GM23338 (cell line): ENCODE results near the gene TTLL5. TPM values are rescaled to one million over a fixed set of nuclear protein-coding genes. Genes with fewer than 3 reads are reported as not detected.
A peak's percentile ranks its signal among the peaks of the same experiment; 100 is the strongest.

Experiments
- ATAC-seq: fragments of 200-7000 bp; cut with Tn5 transposase; 3 replicates; pipeline ENCODE4 v1.9.1; 2020
- DNase-seq: peaks from one replicate; pipeline ENCODE4 v3.0.0-alpha.2; 2015; ENCODE audit warnings: low spot score
- H2AFZ ChIP-seq: fragments of 200-600 bp; sonication (generic); 2 replicates; pipeline ENCODE4 v1.8.0; 2016; ENCODE audit warnings: antibody characterized with exemption, mild to moderate bottlenecking, moderate library complexity
- H3F3A ChIP-seq: fragments of 200-600 bp; sonication (generic); replicated peaks from 2 replicates; pipeline ENCODE4 v1.8.0; 2017; ENCODE audit warnings: antibody characterized with exemption, mixed run types, low read depth
- H3K27ac ChIP-seq: fragments of 200-600 bp; sonication (generic); 2 replicates; pipeline ENCODE4 v1.6.1; 2016; ENCODE audit warnings: low read depth
- H3K27me3 ChIP-seq: fragments of 200-600 bp; sonication (generic); 2 replicates; pipeline ENCODE4 v1.8.0; 2016; ENCODE audit warnings: mild to moderate bottlenecking, mixed run types, moderate library complexity; ENCODE audit not compliant: insufficient read depth
- H3K36me3 ChIP-seq: fragments of 200-600 bp; sonication (generic); 2 replicates; pipeline ENCODE4 v1.8.0; 2016; ENCODE audit warnings: mild to moderate bottlenecking; ENCODE audit not compliant: insufficient read depth
- H3K4me1 ChIP-seq: fragments of 200-600 bp; sonication (generic); 2 replicates; pipeline ENCODE4 v1.8.0; 2016; ENCODE audit warnings: mild to moderate bottlenecking, moderate library complexity; ENCODE audit not compliant: insufficient read depth
- H3K4me2 ChIP-seq: fragments of 200-600 bp; sonication (generic); 2 replicates; pipeline ENCODE4 v1.7.1; 2017; ENCODE audit warnings: mixed run types
- H3K4me3 ChIP-seq: fragments of 200-600 bp; sonication (generic); 2 replicates; pipeline ENCODE4 v1.6.1; 2016; ENCODE audit warnings: mixed run types
- H3K79me2 ChIP-seq: fragments of 200-600 bp; sonication (generic); replicated peaks from 2 replicates; pipeline ENCODE4 v1.8.0; 2017; ENCODE audit warnings: mild to moderate bottlenecking; ENCODE audit not compliant: insufficient read depth
- H3K9me2 ChIP-seq: fragments of 200-600 bp; sonication (generic); 2 replicates; pipeline ENCODE4 v1.8.0; 2017; ENCODE audit not compliant: insufficient read depth
- H4K20me1 ChIP-seq: fragments of 200-600 bp; sonication (generic); replicated peaks from 2 replicates; pipeline ENCODE4 v1.8.0; 2017; ENCODE audit warnings: mild to moderate bottlenecking; ENCODE audit not compliant: insufficient read depth
- H3K27ac Mint-ChIP-seq: 2 replicates; pipeline ENCODE4 v1.8.0; 2020; ENCODE audit warnings: inconsistent platforms, mild to moderate bottlenecking, moderate library complexity, mixed read lengths
- H3K27me3 Mint-ChIP-seq: 3 replicates; pipeline ENCODE4 v1.8.0; 2022; ENCODE audit warnings: low read depth, mild to moderate bottlenecking, moderate library complexity, mixed read lengths, inconsistent platforms; ENCODE audit not compliant: insufficient read depth, poor library complexity
- H3K36me3 Mint-ChIP-seq: 3 replicates; pipeline ENCODE4 v1.8.0; 2021; ENCODE audit warnings: low read depth, mild to moderate bottlenecking, inconsistent platforms, moderate library complexity, mixed read lengths
- H3K4me1 Mint-ChIP-seq: 3 replicates; pipeline ENCODE4 v1.8.0; 2020; ENCODE audit warnings: mild to moderate bottlenecking, inconsistent platforms, mixed read lengths
- H3K4me3 Mint-ChIP-seq: 3 replicates; pipeline ENCODE4 v1.8.0; 2021; ENCODE audit warnings: moderate library complexity, mild to moderate bottlenecking, inconsistent platforms, mixed read lengths
- H3K9me3 Mint-ChIP-seq: 3 replicates; pipeline ENCODE4 v1.8.0; 2020; ENCODE audit warnings: moderate library complexity, mild to moderate bottlenecking, inconsistent platforms, mixed read lengths
- CREB1 ChIP-seq: fragments of 250-450 bp; sonication (Bioruptor Pico); IDR thresholded peaks from 2 replicates; pipeline ENCODE4 v1.5.0; 2020; ENCODE audit warnings: low read depth, mild to moderate bottlenecking, moderate library complexity
- CTCF ChIP-seq, 2 experiments: fragments of 200-600 bp in 1 of 2; sonication (generic) in 1 of 2; conservative IDR thresholded peaks; 2 replicates each; pipeline versions ENCODE4 v1.5.1 to v1.6.1; 2016 to 2017; ENCODE audit warnings: antibody characterized with exemption in 2 of 2, low read depth in 2 of 2, mild to moderate bottlenecking in 2 of 2, moderate library complexity in 1 of 2
- ETS1 ChIP-seq: IDR thresholded peaks from 2 replicates; pipeline ENCODE4 v1.6.1; 2016; ENCODE audit warnings: antibody characterized with exemption
- EZH2 ChIP-seq: fragments of 200-600 bp; sonication (generic); IDR thresholded peaks from one replicate; pipeline ENCODE4 v1.8.0; 2017; ENCODE audit warnings: antibody characterized with exemption, mild to moderate bottlenecking, low read depth; ENCODE audit not compliant: unreplicated experiment
- EZH2phosphoT487 ChIP-seq: fragments of 200-600 bp; sonication (generic); IDR thresholded peaks from one replicate; pipeline ENCODE4 v1.8.1; 2018; ENCODE audit warnings: antibody characterized with exemption; ENCODE audit not compliant: unreplicated experiment
- JUNB ChIP-seq: IDR thresholded peaks from one replicate; pipeline ENCODE4 v1.6.1; 2016; ENCODE audit warnings: antibody characterized with exemption; ENCODE audit not compliant: unreplicated experiment
- NANOG ChIP-seq: IDR thresholded peaks from 2 replicates; pipeline ENCODE4 v1.6.1; 2016; ENCODE audit warnings: antibody characterized with exemption, borderline replicate concordance
- POLR2AphosphoS5 ChIP-seq: IDR thresholded peaks from 2 replicates; pipeline ENCODE4 v1.6.1; 2016; ENCODE audit warnings: antibody characterized with exemption, low read depth
- ZNF114 ChIP-seq: fragments of 250-450 bp; sonication (Bioruptor Pico); IDR thresholded peaks from 2 replicates; pipeline ENCODE4 v1.5.0; 2020; ENCODE audit warnings: mild to moderate bottlenecking, moderate library complexity
- ZNF331 ChIP-seq: fragments of 250-450 bp; sonication (Bioruptor Pico); IDR thresholded peaks from 2 replicates; pipeline ENCODE4 v1.5.0; 2020; ENCODE audit warnings: low read depth, mild to moderate bottlenecking, moderate library complexity
- ZNF462 ChIP-seq: fragments of 250-450 bp; sonication (Bioruptor Pico); IDR thresholded peaks from 2 replicates; pipeline ENCODE4 v1.5.0; 2020; ENCODE audit warnings: mild to moderate bottlenecking, moderate library complexity
- polyA plus RNA-seq: library from polyadenylated mRNA; unstranded; fragments of >200 nt; fragmentation: Nextera tagmentation; extraction: Ambion mirVana; gene quantifications from 2 replicates; pipeline ENCODE4 v1.2.1, GENCODE V29; 2016
- total RNA-seq: library from RNA; depleted of rRNA; stranded (reverse); fragments of >200 nt; shearing (Covaris generic); gene quantifications from 2 replicates; pipeline ENCODE4 v1.2.3, GENCODE V29; 2014

The TTLL5 gene
- total and polyA plus RNA-seq, 2 experiments from 2014 or later = 33.5 to 35.4 TPM

GRCh38 chr14:75658957-75659356, 2.1 kb upstream of the TTLL5 start (continued):
- TF ChIP-seq ETS1 = no peak
- TF ChIP-seq JUNB = no peak
- TF ChIP-seq EZH2 = no peak

- Mint-ChIP-seq H3K36me3 (peaks cover 27% of the 10 kb centered on the region), H3K4me3 (peak overlapping the region; percentile 93), H3K27me3 (peaks cover 13% of the 10 kb centered on the region), H3K27ac (peak overlapping the region; percentile 95), H3K4me1 (peaks cover 15% of the 10 kb centered on the region; the same call in 2 of the 3 replicates), H3K9me3 (no peaks in the 10 kb centered on the region)
- H3K4me3 ChIP-seq = peak overlapping the region; percentile 91
- peaks cover 60% of the 10 kb centered on the region for H3K79me2 ChIP-seq
- peaks cover 16% of the 10 kb centered on the region; the same call in 1 of the 2 replicates for H3K4me1 ChIP-seq
- peak overlapping the region; percentile 40; the same call in 1 of the 2 replicates for H2AFZ ChIP-seq
- no peaks in the 10 kb centered on the region for H3K27me3 ChIP-seq
- peaks cover 5% of the 10 kb centered on the region for H3F3A ChIP-seq
- H3K9me2 ChIP-seq = no peaks in the 10 kb centered on the region
- H3K4me2 ChIP-seq = peak overlapping the region; percentile 79
- ATAC-seq = no peak
- peaks cover 2% of the 10 kb centered on the region for H4K20me1 ChIP-seq
- H3K27ac ChIP-seq = no peak overlapping the region; the same call in 1 of the 2 replicates
- 0 out of 2 replicates have a peak, but pooled peaks cover 4% of the 10 kb centered on the region for H3K36me3 ChIP-seq
- DNase-seq = no peak
- TF ChIP-seq CREB1 = no peak
- TF ChIP-seq ZNF462 (CRISPR knock-in tag) = no peak
- TF ChIP-seq EZH2 = no peak
- no peak for TF ChIP-seq CTCF (conservative IDR thresholded peaks at IDR 0.05; ENCODE audit: low read depth in 2 of 2)
- TF ChIP-seq ZNF114 (CRISPR knock-in tag) = no peak
- no peak for TF ChIP-seq EZH2phosphoT487
- TF ChIP-seq ETS1 = no peak
- TF ChIP-seq POLR2AphosphoS5 = no peak
- no peak for TF ChIP-seq NANOG
- TF ChIP-seq ZNF331 = no peak
- no peak for TF ChIP-seq JUNB
Measured at GRCh38 chr14:75660238-75660629, 812 bp upstream of the TTLL5 start.
